ENCODE data around the gene POU2F2. TPM values are rescaled to one million over a fixed set of nuclear protein-coding genes. Genes with fewer than 3 reads are reported as not detected.

Gene POU2F2
- total RNA-seq, 1 experiment from 2014 or later, result 2.9 TPM

GRCh38 chr19:42097461-42097860, 34.8 kb downstream of the POU2F2 start:
- H3K4me3 ChIP-seq, result no peak overlapping the region
- no peaks in the 10 kb centered on the region for H3K9me3 ChIP-seq (ENCODE audit: insufficient read depth, low read depth)
- intact Hi-C loops (cut with micrococcal nuclease; ENCODE audit: unreplicated experiment), result loop anchor here (10.0 kb wide), 1 partner anchor 103 kb away; the partner anchor contains the start of gene ATP1A3
- no peaks in the 10 kb centered on the region for H3K27me3 ChIP-seq (ENCODE audit: insufficient read depth, low read depth)
- H3K27ac ChIP-seq, result no peak overlapping the region
- no peak for TF ChIP-seq EZH2 (IDR thresholded peaks at IDR 0.05; ENCODE audit: low read depth)
- TF ChIP-seq, protein P1, sequence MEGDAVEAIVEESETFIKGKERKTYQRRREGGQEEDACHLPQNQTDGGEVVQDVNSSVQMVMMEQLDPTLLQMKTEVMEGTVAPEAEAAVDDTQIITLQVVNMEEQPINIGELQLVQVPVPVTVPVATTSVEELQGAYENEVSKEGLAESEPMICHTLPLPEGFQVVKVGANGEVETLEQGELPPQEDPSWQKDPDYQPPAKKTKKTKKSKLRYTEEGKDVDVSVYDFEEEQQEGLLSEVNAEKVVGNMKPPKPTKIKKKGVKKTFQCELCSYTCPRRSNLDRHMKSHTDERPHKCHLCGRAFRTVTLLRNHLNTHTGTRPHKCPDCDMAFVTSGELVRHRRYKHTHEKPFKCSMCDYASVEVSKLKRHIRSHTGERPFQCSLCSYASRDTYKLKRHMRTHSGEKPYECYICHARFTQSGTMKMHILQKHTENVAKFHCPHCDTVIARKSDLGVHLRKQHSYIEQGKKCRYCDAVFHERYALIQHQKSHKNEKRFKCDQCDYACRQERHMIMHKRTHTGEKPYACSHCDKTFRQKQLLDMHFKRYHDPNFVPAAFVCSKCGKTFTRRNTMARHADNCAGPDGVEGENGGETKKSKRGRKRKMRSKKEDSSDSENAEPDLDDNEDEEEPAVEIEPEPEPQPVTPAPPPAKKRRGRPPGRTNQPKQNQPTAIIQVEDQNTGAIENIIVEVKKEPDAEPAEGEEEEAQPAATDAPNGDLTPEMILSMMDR (conservative IDR thresholded peaks at IDR 0.05), result no peak
- no peak overlapping the region for H2AFZ ChIP-seq
- H3K4me1 ChIP-seq (replicated peaks; ENCODE audit: insufficient read depth), result peaks cover 4% of the 10 kb centered on the region; the same call in 1 of the 2 replicates
- no peak for DNase-seq
- CTCF ChIA-PET, result interaction anchor here (0.7 kb wide), 1 partner anchor 192 kb away, joined by 13 read pairs; no protein-coding TSS in a partner anchor
- H3K79me2 ChIP-seq (ENCODE audit: low read depth), result no peaks in the 10 kb centered on the region
- POLR2A ChIA-PET (ENCODE audit: unreplicated experiment), result no interaction called here
- no peaks in the 10 kb centered on the region for H3K9me2 ChIP-seq (ENCODE audit: insufficient read depth)
- H3F3A ChIP-seq (ENCODE audit: insufficient read depth, low read depth), result peaks cover 14% of the 10 kb centered on the region
- no peak overlapping the region for H3K4me2 ChIP-seq
- no TSS peak for BruUV-seq (replicated peaks)
- H3K36me3 ChIP-seq (ENCODE audit: low read depth), result no peaks in the 10 kb centered on the region
- H4K20me1 ChIP-seq (ENCODE audit: insufficient read depth), result no peaks in the 10 kb centered on the region

DNA sequence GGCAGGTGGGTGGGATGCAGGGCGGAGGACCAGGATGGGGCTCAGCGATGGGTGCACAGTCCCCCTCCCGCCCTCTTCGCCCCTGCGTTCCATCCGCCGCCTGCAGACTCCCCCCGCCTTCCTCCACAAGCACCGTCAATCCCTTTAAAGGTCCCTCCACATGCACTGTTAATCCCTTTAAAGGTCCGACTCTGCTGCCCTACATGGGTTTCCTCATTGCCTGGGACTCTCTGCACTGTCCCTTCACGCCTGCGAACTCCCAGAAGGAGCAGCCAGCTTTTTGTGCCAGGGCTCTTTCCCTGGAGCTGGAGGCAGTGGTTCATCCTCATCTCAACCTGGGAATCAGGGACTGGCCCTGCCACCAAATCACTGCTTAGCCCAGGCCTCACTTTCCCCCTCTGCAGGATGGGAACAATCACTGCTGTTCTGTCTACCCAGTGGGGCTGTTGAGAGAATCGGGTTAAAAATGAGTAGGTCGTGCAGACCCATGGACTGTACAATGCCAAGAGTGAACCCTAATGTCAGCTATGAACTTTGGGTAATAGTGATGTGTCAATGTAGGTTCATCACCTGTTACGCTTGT, 35.9 kb downstream of the POU2F2 start:
- no peaks in the 10 kb centered on the region for H3K36me3 ChIP-seq (ENCODE audit: low read depth)
- no peak for DNase-seq
- peaks cover 9% of the 10 kb centered on the region for H3F3A ChIP-seq (ENCODE audit: insufficient read depth, low read depth)
- BruUV-seq (replicated peaks), result no TSS peak
- H3K4me3 ChIP-seq, result no peak overlapping the region
- no peaks in the 10 kb centered on the region for H3K79me2 ChIP-seq (ENCODE audit: low read depth)
- H3K9me2 ChIP-seq (ENCODE audit: insufficient read depth), result no peaks in the 10 kb centered on the region
- TF ChIP-seq EZH2 (IDR thresholded peaks at IDR 0.05; ENCODE audit: low read depth), result no peak
- TF ChIP-seq, protein P1 (conservative IDR thresholded peaks at IDR 0.05), result no peak
- no peak overlapping the region for H3K27ac ChIP-seq
- H3K4me1 ChIP-seq (replicated peaks; ENCODE audit: insufficient read depth), result peaks cover 4% of the 10 kb centered on the region; the same call in 1 of the 2 replicates
- no peaks in the 10 kb centered on the region for H3K9me3 ChIP-seq (ENCODE audit: insufficient read depth, low read depth)
- H3K4me2 ChIP-seq, result no peak overlapping the region
- ChIA-PET CTCF (no interaction called here), POLR2A (ENCODE audit: unreplicated experiment) (no interaction called here)
- no peaks in the 10 kb centered on the region for H3K27me3 ChIP-seq (ENCODE audit: insufficient read depth, low read depth)
- H2AFZ ChIP-seq, result no peak overlapping the region
- H4K20me1 ChIP-seq (ENCODE audit: insufficient read depth), result no peaks in the 10 kb centered on the region
- intact Hi-C loops (cut with micrococcal nuclease; ENCODE audit: unreplicated experiment), result loop anchor here (10.0 kb wide), 1 partner anchor 102 kb away; the partner anchor contains the start of gene ATP1A3

DNA sequence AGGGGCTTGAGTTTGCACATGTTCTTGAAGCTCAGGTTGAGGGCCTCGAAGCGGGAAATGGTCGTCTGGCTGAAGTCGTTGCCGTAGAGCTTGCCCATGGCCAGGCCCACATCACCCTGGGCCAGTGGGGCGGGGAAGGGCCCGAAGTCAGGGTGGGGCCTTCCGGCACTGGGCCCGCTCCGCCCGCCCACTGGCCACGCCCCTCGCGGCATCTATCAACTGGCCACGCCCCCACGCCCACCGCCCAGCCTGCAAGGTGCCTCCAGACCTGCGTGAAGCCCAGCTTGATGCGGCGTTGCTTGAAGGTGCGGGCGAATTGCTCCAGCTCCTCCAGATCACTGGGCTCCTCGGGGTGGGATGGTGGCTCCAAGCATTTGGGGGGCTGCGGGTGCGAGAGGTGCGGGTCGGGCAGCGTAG, 36.4 kb downstream of the POU2F2 start:
- BruUV-seq (replicated peaks), result no TSS peak
- no peak for TF ChIP-seq EZH2 (IDR thresholded peaks at IDR 0.05; ENCODE audit: low read depth)
- TF ChIP-seq, protein P1 (conservative IDR thresholded peaks at IDR 0.05), result no peak
- Histone ChIP-seq H3K4me1 (replicated peaks; ENCODE audit: insufficient read depth) (peaks cover 4% of the 10 kb centered on the region; the same call in 1 of the 2 replicates), H3K4me2 (no peak overlapping the region), H3K4me3 (no peak overlapping the region), H3K27ac (no peak overlapping the region), H3K9me2 (ENCODE audit: insufficient read depth) (no peaks in the 10 kb centered on the region), H3K36me3 (ENCODE audit: low read depth) (no peaks in the 10 kb centered on the region), H4K20me1 (ENCODE audit: insufficient read depth) (no peaks in the 10 kb centered on the region), H3K79me2 (ENCODE audit: low read depth) (no peaks in the 10 kb centered on the region), H3K27me3 (ENCODE audit: insufficient read depth, low read depth) (no peaks in the 10 kb centered on the region), H3F3A (ENCODE audit: insufficient read depth, low read depth) (peaks cover 4% of the 10 kb centered on the region; the same call in 1 of the 2 replicates), H2AFZ (no peak overlapping the region), H3K9me3 (ENCODE audit: insufficient read depth, low read depth) (no peaks in the 10 kb centered on the region)
- ChIA-PET POLR2A (ENCODE audit: unreplicated experiment) (no interaction called here), CTCF (no interaction called here)
- intact Hi-C loops (cut with micrococcal nuclease; ENCODE audit: unreplicated experiment), result loop anchor here (10.0 kb wide), 1 partner anchor 101 kb away; the partner anchor contains the start of gene ATP1A3
- DNase-seq, result no peak
